H1 (cell line): ENCODE data around the gene PDE8A. TPM values are rescaled to one million over a fixed set of nuclear protein-coding genes. Genes with fewer than 3 reads are reported as not detected.
"Not testable (repeated sequence)": the region's sequence is repeated elsewhere in the genome, so short reads cannot be mapped to it uniquely, and the experiment has no call there.

Experiments used
- CTCF ChIA-PET: fragments of 300-600 bp; sonication (Branson Sonifier 250); formaldehyde crosslinking; loops from one replicate; lab custom pipeline; 2021; ENCODE audit not compliant: partially characterized antibody; lab: Charles Lee
- POLR2A ChIA-PET: fragments of 300-600 bp; sonication (Branson Sonifier 250); formaldehyde crosslinking; loops from one replicate; lab custom pipeline; 2021; ENCODE audit warnings: inconsistent platforms; ENCODE audit not compliant: partially characterized antibody; lab: Charles Lee
- DNase-seq, 2 experiments: peaks; one replicate each; pipeline versions ENCODE4 v3.0.0 to v3.0.0-alpha.2; 2010 to 2022; ENCODE audit warnings: low spot score in 2 of 2, low read depth in 1 of 2, mixed read lengths in 1 of 2
- FAIRE-seq: peaks from 2 replicates; lab custom pipeline; 2011; peaks lifted over from hg19 to GRCh38; lab: Jason Lieb, UNC
- H2AFZ ChIP-seq: 2 replicates; pipeline ENCODE4 v1.8.1; 2012; ENCODE audit warnings: low read length, inconsistent platforms
- H2AK5ac ChIP-seq: 2 replicates; pipeline ENCODE4 v1.6.1; 2013; ENCODE audit warnings: low read depth, low read length
- H2BK120ac ChIP-seq: replicated peaks from 2 replicates; pipeline ENCODE3; 2013; ENCODE audit warnings: low read depth, low read length, inconsistent platforms
- H2BK12ac ChIP-seq: 2 replicates; pipeline ENCODE4 v1.6.1; 2013; ENCODE audit warnings: low read depth, low read length
- H2BK15ac ChIP-seq: 2 replicates; pipeline ENCODE4 v1.6.1; 2013; ENCODE audit warnings: low read length
- H2BK20ac ChIP-seq: 2 replicates; pipeline ENCODE4 v1.6.1; 2013; ENCODE audit warnings: low read length
- H2BK5ac ChIP-seq: 2 replicates; pipeline ENCODE4 v1.6.1; 2013; ENCODE audit warnings: low read depth, low read length
- H3K14ac ChIP-seq: 2 replicates; pipeline ENCODE4 v1.6.1; 2013; ENCODE audit warnings: inconsistent platforms; ENCODE audit not compliant: insufficient read length
- H3K18ac ChIP-seq: 2 replicates; pipeline ENCODE4 v1.6.1; 2013; ENCODE audit warnings: low read length; ENCODE audit errors: extremely low read depth
- H3K23ac ChIP-seq: 2 replicates; pipeline ENCODE4 v1.6.1; 2013; ENCODE audit warnings: inconsistent platforms; ENCODE audit not compliant: insufficient read length
- H3K23me2 ChIP-seq: 2 replicates; pipeline ENCODE4 v1.6.1; 2013; ENCODE audit warnings: low read depth, low read length
- H3K27ac ChIP-seq: 2 replicates; pipeline ENCODE4 v1.6.1; 2011; ENCODE audit warnings: low read depth, low read length, inconsistent platforms
- H3K27me3 ChIP-seq, 4 experiments: replicated peaks in 1 of 4; 1 replicate in 1 of 4; 2 replicates in 3 of 4; pipeline versions ENCODE4 v1.6.1 to v1.8.1; 2011 to 2013; ENCODE audit warnings: low read length in 3 of 4, mild to moderate bottlenecking in 3 of 4, inconsistent platforms in 2 of 4, mixed read lengths in 2 of 4, moderate library complexity in 1 of 4; ENCODE audit not compliant: control insufficient read depth in 3 of 4, insufficient read depth in 3 of 4; ENCODE audit errors: extremely low read depth in 1 of 4
- H3K36me3 ChIP-seq, 4 experiments: 2 replicates each; pipeline versions ENCODE4 v1.6.1 to v1.8.1; 2011 to 2013; ENCODE audit warnings: mild to moderate bottlenecking in 4 of 4, low read length in 3 of 4, moderate library complexity in 2 of 4, control low read depth in 1 of 4, inconsistent platforms in 1 of 4; ENCODE audit not compliant: insufficient read depth in 4 of 4, control insufficient read depth in 2 of 4
- H3K4ac ChIP-seq: replicated peaks from 2 replicates; pipeline ENCODE3; 2013; ENCODE audit warnings: low read length, low read depth, mixed read lengths, inconsistent platforms; ENCODE audit not compliant: insufficient read length
- H3K4me1 ChIP-seq, 4 experiments: replicated peaks in 1 of 4; 1 replicate in 1 of 4; 2 replicates in 3 of 4; pipeline versions ENCODE4 v1.6.1 to v1.8.1; 2011 to 2013; ENCODE audit warnings: low read length in 3 of 4, inconsistent platforms in 2 of 4, mixed read lengths in 1 of 4; ENCODE audit not compliant: insufficient read depth in 4 of 4, control insufficient read depth in 3 of 4
- H3K4me2 ChIP-seq, 2 experiments: 2 replicates each; pipeline versions ENCODE4 v1.6.1 to v1.8.1; 2011 to 2013; ENCODE audit warnings: low read depth in 2 of 2, low read length in 2 of 2, control low read depth in 1 of 2, inconsistent platforms in 1 of 2, mild to moderate bottlenecking in 1 of 2; ENCODE audit not compliant: insufficient read depth in 1 of 2
- H3K4me3 ChIP-seq, 4 experiments: fragments of 200-600, 300-600 bp in 1 of 4; sonication (generic), shearing (Covaris generic), sonication (Bioruptor Twin) in 1 of 4; 2 replicates each; pipeline versions ENCODE4 v1.5.1 to v1.8.1; 2011 to 2016; ENCODE audit warnings: low read length in 4 of 4, low read depth in 3 of 4, control low read depth in 2 of 4, inconsistent platforms in 2 of 4, mild to moderate bottlenecking in 2 of 4, mixed read lengths in 1 of 4, moderate library complexity in 1 of 4; ENCODE audit not compliant: insufficient read depth in 2 of 4; ENCODE audit errors: extremely low read depth in 1 of 4
- H3K56ac ChIP-seq: replicated peaks from 2 replicates; pipeline ENCODE3; 2013; ENCODE audit warnings: low read depth, mild to moderate bottlenecking, mixed read lengths, low read length, inconsistent platforms; ENCODE audit not compliant: insufficient read length
- H3K79me1 ChIP-seq: 2 replicates; pipeline ENCODE4 v1.6.1; 2013; ENCODE audit warnings: low read depth, low read length, control low read depth
- H3K79me2 ChIP-seq, 2 experiments: 2 replicates each; pipeline versions ENCODE4 v1.6.1 to v1.8.1; 2012 to 2013; ENCODE audit warnings: low read length in 2 of 2, mild to moderate bottlenecking in 2 of 2, inconsistent platforms in 1 of 2; ENCODE audit not compliant: insufficient read depth in 2 of 2, control insufficient read depth in 1 of 2
- H3K9ac ChIP-seq, 4 experiments: replicated peaks in 1 of 4; 1 replicate in 1 of 4; 2 replicates in 3 of 4; pipeline versions ENCODE4 v1.6.1 to v1.8.1; 2011 to 2013; ENCODE audit warnings: low read depth in 3 of 4, low read length in 3 of 4, control low read depth in 2 of 4, mild to moderate bottlenecking in 2 of 4, moderate library complexity in 2 of 4, inconsistent platforms in 1 of 4; ENCODE audit errors: extremely low read depth in 1 of 4
- H3K9me3 ChIP-seq, 2 experiments: 2 replicates each; pipeline versions ENCODE4 v1.6.1 to v1.8.1; 2012 to 2013; ENCODE audit warnings: mild to moderate bottlenecking in 2 of 2, moderate library complexity in 2 of 2, control low read depth in 1 of 2, inconsistent platforms in 1 of 2, low read depth in 1 of 2, low read length in 1 of 2, mixed read lengths in 1 of 2; ENCODE audit not compliant: insufficient read depth in 2 of 2
- H4K20me1 ChIP-seq, 2 experiments: replicated peaks in 1 of 2; 2 replicates each; pipeline versions ENCODE3 to v1.8.1; 2011 to 2013; ENCODE audit warnings: inconsistent platforms in 2 of 2, low read length in 2 of 2, mild to moderate bottlenecking in 1 of 2; ENCODE audit not compliant: insufficient read depth in 2 of 2, control insufficient read depth in 1 of 2
- H4K5ac ChIP-seq: 2 replicates; pipeline ENCODE4 v1.6.1; 2013; ENCODE audit warnings: low read length, low read depth, mixed read lengths, inconsistent platforms; ENCODE audit not compliant: insufficient read length
- H4K8ac ChIP-seq: 2 replicates; pipeline ENCODE4 v1.8.0; 2013; ENCODE audit warnings: mild to moderate bottlenecking, moderate library complexity, low read length, inconsistent platforms; ENCODE audit not compliant: insufficient read depth; ENCODE audit errors: extremely low read depth
- H4K91ac ChIP-seq: replicated peaks from 2 replicates; pipeline ENCODE3; 2013; ENCODE audit warnings: low read length, mixed read lengths, inconsistent platforms; ENCODE audit not compliant: insufficient read length
- CREB1 ChIP-seq: IDR thresholded peaks from 2 replicates; pipeline ENCODE4 v1.6.1; 2012; ENCODE audit warnings: inconsistent platforms
- WGBS, 2 experiments: shearing (Covaris generic) in 1 of 2; methylation state at CpG; one replicate each; pipeline versions ENCODE4 v1.1.6 to v1.1.7; 2013 to 2015; ENCODE audit warnings: low lambda C conversion rate in 2 of 2, mixed read lengths in 2 of 2, inconsistent platforms in 1 of 2, low coverage in 1 of 2, missing lambda C conversion rate in 1 of 2; ENCODE audit not compliant: insufficient replicate concordance in 2 of 2, insufficient coverage in 1 of 2, insufficient read length in 1 of 2; ENCODE audit errors: extremely low coverage in 1 of 2, missing lambda C conversion rate in 1 of 2; 5-methylcytosine and 5-hydroxymethylcytosine counted together
- polyA plus RNA-seq, 7 experiments: library from polyadenylated mRNA; depleted of rRNA in 3 of 7; stranded (reverse) in 5 of 7; unstranded in 2 of 7; fragments of >200 nt in 5 of 7; fragments of 200-250 nt in 2 of 7; gene quantifications; 1 replicate in 5 of 7; 2 replicates in 1 of 7; 4 replicates in 1 of 7; pipeline versions ENCODE4 v1.2.1 to v1.2.3, GENCODE V29; 2011 to 2013; ENCODE audit warnings: missing spikeins in 2 of 7, mixed read lengths in 2 of 7
- total RNA-seq: library from RNA; stranded (reverse); fragmentation: NEBNext Ultra II Directional; extraction: Animal tissue kit (Norgen Biotek cat#: 25700); gene quantifications from 2 replicates; pipeline ENCODE4 v1.2.1, GENCODE V29; 2021

PDE8A gene
- total and polyA plus RNA-seq, 2 of the 8 experiments (the other 6 are each of a cell fraction or from before 2014, with no cell fraction given): 6.9 to 7.8 TPM

DNA sequence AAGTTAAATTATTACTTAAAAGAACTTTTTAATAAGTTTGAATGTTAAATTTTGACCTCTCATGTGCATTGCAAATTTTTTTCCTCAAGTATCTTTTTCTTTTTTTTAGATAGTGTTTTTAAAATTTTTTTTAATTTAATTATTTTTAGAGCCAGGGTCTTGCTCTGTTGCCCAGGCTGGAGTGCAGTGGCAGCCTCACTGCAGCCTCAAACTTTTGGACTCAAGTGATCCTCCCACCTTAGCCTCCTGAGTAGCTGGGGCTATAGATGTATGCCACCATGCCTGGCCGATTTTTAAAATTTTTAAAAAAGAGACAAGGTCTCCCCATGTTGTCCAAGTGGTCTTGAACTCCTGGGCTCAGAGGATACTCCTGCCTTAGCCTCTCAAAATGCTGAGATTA is 14.4 kb downstream of the PDE8A start:
- DNase-seq: no peak
- Histone ChIP-seq H3K9me3 (no peaks in the 10 kb centered on the region), H4K5ac (no peak overlapping the region), H3K14ac (no peak overlapping the region), H2AFZ (no peak overlapping the region), H3K23me2 (no peaks in the 10 kb centered on the region; the same call in 1 of the 2 replicates), H3K27ac (no peak overlapping the region), H4K8ac (no peak overlapping the region), H2BK20ac (no peak overlapping the region), H2AK5ac (no peak overlapping the region), H3K79me1 (no peaks in the 10 kb centered on the region), H3K79me2 (no peaks in the 10 kb centered on the region), H3K9ac (no peak overlapping the region), H3K27me3 (no peaks in the 10 kb centered on the region), H3K4me2 (no peak overlapping the region), H3K4ac (no peak overlapping the region), H4K20me1 (no peaks in the 10 kb centered on the region), H4K91ac (no peak overlapping the region), H3K4me1 (no peaks in the 10 kb centered on the region), H3K23ac (no peak overlapping the region), H3K18ac (no peak overlapping the region), H2BK5ac (no peak overlapping the region), H2BK12ac (no peak overlapping the region), H3K56ac (no peak overlapping the region), H2BK120ac (no peak overlapping the region), H2BK15ac (no peak overlapping the region), H3K36me3 (no peaks in the 10 kb centered on the region), H3K4me3 (no peak overlapping the region)
- 70% methylated on average over 1 of the region's 1 CpG; no CpG with 5 or more reads in 1 of the 2 experiments for WGBS, 2 experiments
- FAIRE-seq: no peak
- ChIA-PET CTCF (no interaction called here), POLR2A (interaction anchor here (0.6 kb wide), 1 partner anchor 84 kb away, joined by 3 read pairs; no protein-coding TSS in a partner anchor)
- no peak for TF ChIP-seq CREB1

DNA sequence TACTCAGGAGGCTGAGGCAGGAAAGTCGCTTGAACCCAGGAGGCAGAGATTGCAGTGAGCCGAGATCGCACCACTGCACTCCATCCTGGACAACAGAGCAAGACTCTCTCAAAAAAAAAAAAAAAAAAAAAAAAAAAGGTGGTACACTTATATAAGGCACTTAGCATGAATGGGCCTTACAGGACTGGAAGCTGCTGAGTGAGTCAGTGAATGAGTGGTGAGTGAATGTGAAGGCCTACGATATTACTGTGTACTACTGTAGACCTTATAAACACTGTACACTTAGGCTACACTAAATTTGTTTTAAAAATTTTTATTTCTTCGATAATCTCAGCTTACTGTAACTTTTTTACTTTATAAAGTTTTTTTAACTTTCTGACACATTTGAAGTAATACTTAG is 15.1 kb downstream of the PDE8A start:
- not testable (repeated sequence) for H3K56ac ChIP-seq, H3K4ac ChIP-seq, H3K9me3 ChIP-seq, H4K5ac ChIP-seq, H3K4me1 ChIP-seq, DNase-seq, H3K9ac ChIP-seq, H3K4me2 ChIP-seq, H2BK12ac ChIP-seq, H3K27ac ChIP-seq, H2BK5ac ChIP-seq, H4K8ac ChIP-seq, H2BK120ac ChIP-seq, H4K20me1 ChIP-seq, H3K79me1 ChIP-seq, H4K91ac ChIP-seq, H3K23ac ChIP-seq, H2AFZ ChIP-seq, H2BK20ac ChIP-seq, H3K4me3 ChIP-seq, H2BK15ac ChIP-seq, H2AK5ac ChIP-seq, H3K27me3 ChIP-seq, FAIRE-seq, H3K14ac ChIP-seq, H3K79me2 ChIP-seq, H3K36me3 ChIP-seq, H3K23me2 ChIP-seq, H3K18ac ChIP-seq
- ChIA-PET POLR2A (interaction anchor here (0.6 kb wide), 2 partner anchors 45 to 83 kb away, joined by 3 read pairs; no protein-coding TSS in a partner anchor), CTCF (interaction anchor here (0.6 to 1.3 kb wide), 2 partner anchors 14 to 181 kb away, joined by 4 to 5 read pairs; no protein-coding TSS in a partner anchor)
- WGBS, 2 experiments: 97% methylated on average over 3 of the region's 5 CpGs; no CpG with 5 or more reads in 1 of the 2 experiments
